K562 (cell line): Measurements from ENCODE around the gene DSP. TPM values are rescaled to one million over a fixed set of nuclear protein-coding genes. Genes with fewer than 3 reads are reported as not detected.

ENCODE experiments used
- ATAC-seq: fragments of 200-7000 bp; cut with Tn5 transposase; 3 replicates; pipeline ENCODE4 v1.9.1; 2020; ENCODE audit warnings: moderate library complexity
- BruUV-seq: library from RNA; stranded (reverse); fragments of 400-500 nt; replicated peaks from 2 replicates; lab custom pipeline; 2021; lab: Mats Ljungman, UMichigan
- CTCF ChIA-PET: fragments of 300-600 bp; formaldehyde crosslinking; extraction: SDS; loops from one replicate; lab custom pipeline; 2021; ENCODE audit warnings: low intra/inter-chr PET ratio; lab: Yijun Ruan, JAX
- POLR2A ChIA-PET: fragments of 300-600, 350-650 bp; sonication (Branson Sonifier 250); formaldehyde crosslinking; extraction: SDS; loops from one replicate; lab custom pipeline; 2021; ENCODE audit warnings: antibody characterized with exemption, inconsistent platforms; lab: Yijun Ruan, JAX
- DNase-seq, 4 experiments: peaks; one replicate each; pipeline versions ENCODE4 v3.0.0 to v3.0.0-alpha.2; 2011 to 2018; ENCODE audit warnings: low spot score in 3 of 4, mixed read lengths in 3 of 4; ENCODE audit errors: extremely low read depth in 1 of 4
- FAIRE-seq: peaks from 2 replicates; lab custom pipeline; 2011; peaks lifted over from hg19 to GRCh38; lab: Jason Lieb, UNC
- H2AFZ ChIP-seq: 2 replicates; pipeline ENCODE4 v1.6.0; 2011; ENCODE audit warnings: low read depth, low read length, control low read depth, inconsistent platforms
- H3K27ac ChIP-seq: fragments of 200-600 bp; 3 replicates; pipeline ENCODE4 v1.8.0; 2011; ENCODE audit warnings: low read depth, mild to moderate bottlenecking, control low read depth, inconsistent platforms, low read length, moderate library complexity, mixed read lengths; ENCODE audit errors: extremely low read depth
- H3K27me3 ChIP-seq, 2 experiments: fragments of 300-600 bp in 1 of 2; 2 replicates in 1 of 2; 3 replicates in 1 of 2; pipeline versions ENCODE4 v1.6.0 to v1.8.0; 2011; ENCODE audit warnings: inconsistent platforms in 2 of 2, low read length in 2 of 2, mild to moderate bottlenecking in 1 of 2, mixed read lengths in 1 of 2, moderate library complexity in 1 of 2; ENCODE audit not compliant: control insufficient read depth in 2 of 2, insufficient read depth in 2 of 2
- H3K36me3 ChIP-seq: fragments of 300-600 bp; 3 replicates; pipeline ENCODE4 v1.8.0; 2011; ENCODE audit warnings: mild to moderate bottlenecking, low read length, inconsistent platforms; ENCODE audit not compliant: control insufficient read depth, insufficient read depth
- H3K4me1 ChIP-seq, 2 experiments: fragments of 200-600 bp in 1 of 2; replicated peaks in 1 of 2; 2 replicates in 1 of 2; 3 replicates in 1 of 2; pipeline versions ENCODE4 v1.5.1 to v1.8.0; 2011; ENCODE audit warnings: inconsistent platforms in 2 of 2, low read length in 2 of 2, mild to moderate bottlenecking in 1 of 2, mixed read lengths in 1 of 2, moderate library complexity in 1 of 2; ENCODE audit not compliant: control insufficient read depth in 2 of 2, insufficient read depth in 2 of 2
- H3K4me2 ChIP-seq: 2 replicates; pipeline ENCODE4 v1.6.1; 2011; ENCODE audit warnings: low read length, control low read depth, inconsistent platforms, mixed read lengths; ENCODE audit not compliant: insufficient read depth
- H3K4me3 ChIP-seq: fragments of 200-600 bp; sonication (generic), shearing (Covaris generic); 2 replicates; pipeline ENCODE4 v1.5.1; 2016; ENCODE audit warnings: control low read depth, inconsistent platforms
- H3K79me2 ChIP-seq: fragments of 200-600 bp; 3 replicates; pipeline ENCODE4 v1.8.0; 2011; ENCODE audit warnings: low read length, inconsistent platforms; ENCODE audit not compliant: control insufficient read depth, insufficient read depth
- H3K9ac ChIP-seq, 2 experiments: 2 replicates each; pipeline versions ENCODE4 v1.6.0 to v1.6.1; 2011; ENCODE audit warnings: low read depth in 2 of 2, low read length in 2 of 2, control low read depth in 1 of 2, inconsistent platforms in 1 of 2, mild to moderate bottlenecking in 1 of 2, mixed read lengths in 1 of 2; ENCODE audit not compliant: insufficient read depth in 1 of 2
- H3K9me1 ChIP-seq: one replicate; pipeline ENCODE4 v1.6.0; 2011; ENCODE audit warnings: inconsistent platforms, mild to moderate bottlenecking, low read length, moderate library complexity; ENCODE audit not compliant: control insufficient read depth, insufficient read depth
- H3K9me3 ChIP-seq: replicated peaks from 2 replicates; pipeline ENCODE4 v1.5.1; 2011; ENCODE audit warnings: low read depth, low read length, inconsistent platforms; ENCODE audit not compliant: control insufficient read depth, insufficient read depth
- H4K20me1 ChIP-seq: replicated peaks from 2 replicates; pipeline ENCODE4 v1.6.1; 2011; ENCODE audit warnings: low read length, inconsistent platforms, mixed read lengths; ENCODE audit not compliant: control insufficient read depth, insufficient read depth
- BRCA1 ChIP-seq, 2 experiments: fragments of 450-650 bp in 1 of 2; sonication (generic) in 1 of 2; formaldehyde crosslinking in 1 of 2; IDR thresholded peaks; 2 replicates each; pipeline versions ENCODE4 v1.5.0 to v1.6.1; 2017 to 2020; ENCODE audit warnings: mild to moderate bottlenecking in 1 of 2, missing genetic modification reagents in 1 of 2
- FOXK1 ChIP-seq: sonication (generic); formaldehyde crosslinking; IDR thresholded peaks from 2 replicates; pipeline ENCODE4 v1.8.0; 2022; ENCODE audit warnings: missing genetic modification reagents, mild to moderate bottlenecking, borderline replicate concordance
- HDAC6 ChIP-seq: IDR thresholded peaks from 2 replicates; pipeline ENCODE4 v1.6.1; 2012; ENCODE audit warnings: low read depth, mild to moderate bottlenecking, control low read depth, inconsistent platforms, low read length, moderate library complexity
- KLF13 ChIP-seq: fragments of 450-650 bp; IDR thresholded peaks from 2 replicates; pipeline ENCODE4 v1.6.1; 2016; ENCODE audit warnings: missing genetic modification characterization, low read depth, mild to moderate bottlenecking, missing compliant biosample characterization, moderate library complexity, borderline replicate concordance
- LARP7 ChIP-seq: fragments of 450-650 bp; IDR thresholded peaks from 2 replicates; pipeline ENCODE4 v1.6.1; 2016
- SIRT6 ChIP-seq: IDR thresholded peaks from one replicate; pipeline ENCODE4 v1.6.1; 2012; ENCODE audit warnings: low read depth, mild to moderate bottlenecking, control low read depth, inconsistent platforms, low read length, moderate library complexity
- WGBS: fragments of 100-300 bp; shearing (Covaris generic); methylation state at CpG from one replicate; pipeline ENCODE4 v1.1.6; 2016; ENCODE audit warnings: low coverage, mixed read lengths; ENCODE audit not compliant: insufficient coverage; ENCODE audit errors: missing lambda C conversion rate; 5-methylcytosine and 5-hydroxymethylcytosine counted together
- in situ Hi-C: fragments of 300-500 bp; cut with MboI; formaldehyde crosslinking; loops from 4 replicates; pipeline ENCODE4 v1.15.0; 2018; ENCODE audit warnings: inconsistent platforms, mixed read lengths
- intact Hi-C: fragments of 100-400 bp; cut with micrococcal nuclease; formaldehyde crosslinking; loops from 2 replicates; pipeline ENCODE4 v1.14.2; 2022
- polyA plus RNA-seq, 8 experiments: library from polyadenylated mRNA; depleted of rRNA in 4 of 8; stranded (reverse) in 5 of 8; unstranded in 3 of 8; fragments of >200 nt; fragmentation: Nextera tagmentation in 2 of 8; fragmentation: Illumina TruSeq in 1 of 8; extraction: Ambion mirVana in 2 of 8; extraction: Trizol in 1 of 8; gene quantifications; 2 replicates each; pipeline versions ENCODE4 v1.2.1 to v1.2.3, GENCODE V29; 2011 to 2014; ENCODE audit warnings: inconsistent platforms in 1 of 8, missing spikeins in 1 of 8
- total RNA-seq, 7 experiments: library from RNA; depleted of rRNA in 6 of 7; stranded (reverse); fragments of >200 nt in 6 of 7; fragmentation: Illumina TruSeq in 2 of 7; extraction: Trizol in 2 of 7; gene quantifications; 2 replicates each; pipeline versions ENCODE4 v1.2.1 to v1.2.3, GENCODE V29; 2011 to 2021; ENCODE audit warnings: low replicate concordance in 1 of 7
- TF ChIP-seq, protein P1 (sequence below): fragments of 250-450 bp; sonication (Bioruptor Pico); IDR thresholded peaks from 2 replicates; pipeline ENCODE4 v1.5.0; 2022; ENCODE audit warnings: mild to moderate bottlenecking

The DSP gene
- total and polyA plus RNA-seq, 9 of the 15 experiments (the other 6 are each of a cell fraction or from before 2014, with no cell fraction given) = under 0.01 to 0.24 (median 0.03) TPM; not detected in 2

DNA sequence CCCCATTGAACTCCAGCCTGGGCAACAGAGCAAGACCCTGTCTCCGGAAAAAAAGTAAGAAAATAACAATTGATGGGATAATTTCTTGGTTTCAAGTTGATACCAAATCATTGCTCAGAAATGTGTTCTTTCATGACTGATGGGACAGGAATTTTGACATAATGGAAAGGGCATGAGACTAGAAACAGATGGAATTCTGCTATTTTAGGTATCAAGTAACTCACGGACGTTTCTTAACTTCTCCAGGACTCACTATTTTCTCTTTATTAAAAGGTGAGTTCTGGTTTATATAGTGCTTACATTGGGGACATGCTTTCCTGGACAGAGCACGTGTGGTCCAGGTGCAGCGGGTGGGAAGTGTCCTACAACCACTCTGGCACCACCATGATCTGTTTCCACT lies 6.0 kb upstream of the DSP start:
- H3K27ac ChIP-seq = no peak overlapping the region
- no peaks in the 10 kb centered on the region for H3K9me1 ChIP-seq
- in situ Hi-C loops = no loop called here
- intact Hi-C loops = no loop called here
- no TSS peak for BruUV-seq
- no peaks in the 10 kb centered on the region for H3K9me3 ChIP-seq
- CTCF ChIA-PET = no interaction called here
- H3K4me1 ChIP-seq = no peaks in the 10 kb centered on the region
- H3K4me2 ChIP-seq = no peak overlapping the region
- H4K20me1 ChIP-seq = no peaks in the 10 kb centered on the region
- DNase-seq (no peak), FAIRE-seq (no peak), ATAC-seq (no peak)
- no peak overlapping the region for H2AFZ ChIP-seq
- no peaks in the 10 kb centered on the region for H3K36me3 ChIP-seq
- H3K27me3 ChIP-seq = peaks cover 32 to 44% of the 10 kb centered on the region in 2 experiments
- H3K79me2 ChIP-seq = no peaks in the 10 kb centered on the region
- no peak overlapping the region for H3K9ac ChIP-seq
- POLR2A ChIA-PET = no interaction called here
- 1% methylated on average over 5 of the region's 5 CpGs for WGBS
- TF ChIP-seq BRCA1 (IDR thresholded peaks at IDR 0.05) = no peak
- TF ChIP-seq BRCA1 (CRISPR knock-in tag; IDR thresholded peaks at IDR 0.05) = no peak
- no peak for TF ChIP-seq SIRT6
- TF ChIP-seq KLF13 (tag) = no peak
- TF ChIP-seq FOXK1 (CRISPR knock-in tag) = no peak
- TF ChIP-seq, protein P1, sequence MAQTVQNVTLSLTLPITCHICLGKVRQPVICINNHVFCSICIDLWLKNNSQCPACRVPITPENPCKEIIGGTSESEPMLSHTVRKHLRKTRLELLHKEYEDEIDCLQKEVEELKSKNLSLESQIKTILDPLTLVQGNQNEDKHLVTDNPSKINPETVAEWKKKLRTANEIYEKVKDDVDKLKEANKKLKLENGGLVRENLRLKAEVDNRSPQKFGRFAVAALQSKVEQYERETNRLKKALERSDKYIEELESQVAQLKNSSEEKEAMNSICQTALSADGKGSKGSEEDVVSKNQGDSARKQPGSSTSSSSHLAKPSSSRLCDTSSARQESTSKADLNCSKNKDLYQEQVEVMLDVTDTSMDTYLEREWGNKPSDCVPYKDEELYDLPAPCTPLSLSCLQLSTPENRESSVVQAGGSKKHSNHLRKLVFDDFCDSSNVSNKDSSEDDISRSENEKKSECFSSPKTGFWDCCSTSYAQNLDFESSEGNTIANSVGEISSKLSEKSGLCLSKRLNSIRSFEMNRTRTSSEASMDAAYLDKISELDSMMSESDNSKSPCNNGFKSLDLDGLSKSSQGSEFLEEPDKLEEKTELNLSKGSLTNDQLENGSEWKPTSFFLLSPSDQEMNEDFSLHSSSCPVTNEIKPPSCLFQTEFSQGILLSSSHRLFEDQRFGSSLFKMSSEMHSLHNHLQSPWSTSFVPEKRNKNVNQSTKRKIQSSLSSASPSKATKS (CRISPR knock-in tag) = no peak
- TF ChIP-seq HDAC6 = no peak
- TF ChIP-seq LARP7 = no peak
- TF ChIP-seq, all 486 proteins: peak for 0
- H3K4me3 ChIP-seq = no peak overlapping the region
